ENCODE measurements around the gene ZNF418.
"Not testable (repeated sequence)": the region's sequence is repeated elsewhere in the genome, so short reads cannot be mapped to it uniquely, and the experiment has no call there.

The ZNF418 gene

DNA sequence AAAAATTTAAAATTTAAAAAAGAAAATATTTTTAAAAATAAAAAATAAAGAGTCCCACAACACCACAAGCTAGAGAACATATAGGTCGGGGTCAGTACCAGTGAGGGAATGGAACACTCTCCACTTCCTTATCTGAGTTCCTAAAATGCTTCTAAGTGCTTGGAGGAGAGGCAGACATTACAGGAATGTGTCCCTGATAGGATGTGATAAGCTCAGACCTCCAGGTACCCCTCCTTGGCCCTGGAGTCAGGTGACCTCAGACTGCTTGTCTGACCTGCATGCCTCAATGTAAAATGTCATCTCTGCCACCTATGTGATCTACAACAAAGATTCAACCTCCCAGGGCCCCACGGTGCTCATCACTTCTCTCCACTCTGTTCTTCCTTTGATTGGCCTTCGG lies 49.2 kb downstream of the ZNF418 start:
- no peak overlapping the region for H3K9ac ChIP-seq (ENCODE audit: low read length)
- H3K4me1 ChIP-seq (ENCODE audit: control insufficient read depth, insufficient read depth, low read length): no peaks in the 10 kb centered on the region
- H3K27ac ChIP-seq (ENCODE audit: low read depth, low read length): no peak overlapping the region
- no peak overlapping the region for H3K4me3 ChIP-seq (ENCODE audit: low read length)
- H3K27me3 ChIP-seq (ENCODE audit: control insufficient read depth, insufficient read depth, low read length): no peaks in the 10 kb centered on the region
- H3K36me3 ChIP-seq (ENCODE audit: control insufficient read depth, insufficient read depth, low read length): peaks cover 3% of the 10 kb centered on the region

DNA sequence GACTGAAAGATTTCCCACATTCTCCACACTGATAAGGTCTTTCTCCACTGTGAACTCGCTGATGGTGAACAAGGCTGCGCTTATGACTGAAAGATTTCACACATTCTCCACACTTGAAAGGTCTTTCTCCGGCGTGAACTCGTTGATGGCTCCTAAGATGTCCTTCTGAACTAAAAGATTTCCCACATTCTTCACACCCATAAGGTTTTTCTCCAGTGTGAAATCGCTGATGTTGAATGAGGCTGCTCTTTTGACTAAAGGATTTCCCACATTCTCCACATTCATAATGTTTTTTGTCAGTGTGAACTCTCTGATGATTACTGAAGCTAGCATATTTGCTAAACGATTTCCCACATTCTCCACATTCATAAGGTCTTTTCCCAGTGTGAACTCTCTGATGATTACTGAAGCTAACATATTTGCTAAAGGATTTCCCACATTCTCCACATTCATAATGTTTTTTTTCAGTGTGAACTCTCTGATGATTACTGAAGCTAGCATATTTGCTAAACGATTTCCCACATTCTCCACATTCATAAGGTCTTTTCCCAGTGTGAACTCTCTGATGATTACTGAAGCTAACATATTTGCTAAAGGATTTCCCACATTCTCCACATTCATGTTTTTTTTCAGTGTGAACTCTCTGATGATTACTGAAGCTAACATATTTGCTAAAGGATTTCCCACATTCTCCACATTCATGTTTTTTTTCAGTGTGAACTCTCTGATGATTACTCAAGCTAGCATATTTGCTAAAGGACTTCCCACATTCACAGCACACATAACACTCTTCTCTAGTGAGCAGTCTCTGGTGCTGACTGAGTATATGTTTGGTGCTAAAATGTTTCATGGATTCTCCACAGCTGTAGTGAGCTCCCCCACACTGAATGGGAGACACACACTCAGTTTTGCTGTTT lies 61.1 kb downstream of the ZNF418 start:
- not testable (repeated sequence) for H3K9ac ChIP-seq (ENCODE audit: low read length); H3K27me3 ChIP-seq (ENCODE audit: control insufficient read depth, insufficient read depth, low read length); H3K27ac ChIP-seq (ENCODE audit: low read depth, low read length); H3K4me1 ChIP-seq (ENCODE audit: control insufficient read depth, insufficient read depth, low read length)
- H3K36me3 ChIP-seq (ENCODE audit: control insufficient read depth, insufficient read depth, low read length): peaks cover 14% of the 10 kb centered on the region
- peak overlapping the region; percentile 19 for H3K4me3 ChIP-seq (ENCODE audit: low read length)

DNA sequence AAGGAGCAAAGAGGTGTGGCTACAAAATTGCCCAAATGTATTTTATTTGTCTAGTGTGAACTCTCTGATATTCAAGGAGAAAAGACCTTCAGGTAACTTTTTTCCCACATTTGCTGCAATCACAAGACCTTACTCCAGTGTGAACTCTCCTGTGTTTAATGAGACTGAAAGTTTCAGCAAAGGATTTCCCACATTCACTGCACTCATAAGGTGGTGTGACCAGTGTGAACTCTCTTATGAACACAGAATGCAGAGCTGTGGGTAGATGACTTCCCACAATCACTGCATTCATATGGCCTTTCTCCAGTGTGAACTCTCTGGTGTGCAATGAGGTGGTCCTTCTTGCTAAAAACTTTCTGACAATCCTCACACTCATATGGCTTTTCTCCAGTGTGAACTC lies 62.8 kb downstream of the ZNF418 start:
- peaks cover 18% of the 10 kb centered on the region for H3K36me3 ChIP-seq (ENCODE audit: control insufficient read depth, insufficient read depth, low read length)
- no peak overlapping the region for H3K4me3 ChIP-seq (ENCODE audit: low read length)
- H3K4me1 ChIP-seq (ENCODE audit: control insufficient read depth, insufficient read depth, low read length): no peaks in the 10 kb centered on the region
- H3K27me3 ChIP-seq (ENCODE audit: control insufficient read depth, insufficient read depth, low read length): no peaks in the 10 kb centered on the region
- no peak overlapping the region for H3K27ac ChIP-seq (ENCODE audit: low read depth, low read length)
- H3K9ac ChIP-seq (ENCODE audit: low read length): no peak overlapping the region

All from rectal smooth muscle tissue (tissue), 1 donor.